ENCODE data around the gene CTBP1.

Gene CTBP1

GRCh38 chr4:1178300-1179088 is 70.4 kb downstream of the CTBP1 start:
- Mint-ChIP-seq H3K36me3 (ENCODE audit: low read depth) (peaks cover 4% of the 10 kb centered on the region), H3K4me3 (no peak overlapping the region), H3K27me3 (ENCODE audit: low read depth) (peaks cover 26% of the 10 kb centered on the region), H3K27ac (no peak overlapping the region), H3K9me3 (peaks cover 27% of the 10 kb centered on the region), H3K4me1 (peaks cover 16% of the 10 kb centered on the region)
- TF ChIP-seq CTCF (IDR thresholded peaks at IDR 0.05; ENCODE audit: unreplicated experiment in 3 of 3): no peak

GRCh38 chr4:1177274-1178141 is 71.4 kb downstream of the CTBP1 start:
- Mint-ChIP-seq H3K27ac (no peak overlapping the region), H3K4me1 (peaks cover 21% of the 10 kb centered on the region), H3K9me3 (peaks cover 25% of the 10 kb centered on the region), H3K36me3 (ENCODE audit: low read depth) (peaks cover 4% of the 10 kb centered on the region), H3K27me3 (ENCODE audit: low read depth) (peaks cover 30% of the 10 kb centered on the region), H3K4me3 (no peak overlapping the region)
- TF ChIP-seq CTCF (IDR thresholded peaks at IDR 0.05; ENCODE audit: unreplicated experiment in 3 of 3): no peak

- peaks cover 17% of the 10 kb centered on the region for H3K9me3 Mint-ChIP-seq
- peaks cover 21% of the 10 kb centered on the region for H3K4me1 Mint-ChIP-seq
- TF ChIP-seq CTCF (IDR thresholded peaks at IDR 0.05; ENCODE audit: unreplicated experiment in 3 of 3): no peak
- peaks cover 4% of the 10 kb centered on the region for H3K36me3 Mint-ChIP-seq (ENCODE audit: low read depth)
- peaks cover 25% of the 10 kb centered on the region for H3K27me3 Mint-ChIP-seq (ENCODE audit: low read depth)
- H3K4me3 Mint-ChIP-seq: peak overlapping the region in 1 of 3 experiments; percentile 13
- peak overlapping the region in 1 of 3 experiments; percentile 2 for H3K27ac Mint-ChIP-seq
Observed at GRCh38 chr4:1176398-1177273, 72.3 kb downstream of the CTBP1 start.

GRCh38 chr4:1175635-1176229 is 73.2 kb downstream of the CTBP1 start:
- Mint-ChIP-seq H3K4me1 (peaks cover 21% of the 10 kb centered on the region), H3K27me3 (ENCODE audit: low read depth) (peaks cover 32% of the 10 kb centered on the region), H3K36me3 (ENCODE audit: low read depth) (peaks cover 3% of the 10 kb centered on the region), H3K27ac (no peak overlapping the region), H3K9me3 (peaks cover 10% of the 10 kb centered on the region), H3K4me3 (no peak overlapping the region)
- TF ChIP-seq CTCF (IDR thresholded peaks at IDR 0.05; ENCODE audit: unreplicated experiment in 3 of 3): no peak

- peaks cover 21% of the 10 kb centered on the region for H3K4me1 Mint-ChIP-seq
- no peak overlapping the region for H3K4me3 Mint-ChIP-seq
- peaks cover 3% of the 10 kb centered on the region for H3K9me3 Mint-ChIP-seq
- H3K36me3 Mint-ChIP-seq (ENCODE audit: low read depth): no peaks in the 10 kb centered on the region
- peaks cover 37% of the 10 kb centered on the region for H3K27me3 Mint-ChIP-seq (ENCODE audit: low read depth)
- no peak for TF ChIP-seq CTCF (IDR thresholded peaks at IDR 0.05; ENCODE audit: unreplicated experiment in 3 of 3)
- H3K27ac Mint-ChIP-seq: peak overlapping the region in 2 of 3 experiments; percentile 41 to 47
Observed at GRCh38 chr4:1174941-1175634, 73.8 kb downstream of the CTBP1 start.
